GM19043 (cell line): ENCODE data around the gene URI1.
"Not testable (repeated sequence)": the region's sequence is repeated elsewhere in the genome, so short reads cannot be mapped to it uniquely, and the experiment has no call there.

Source experiments
- ATAC-seq: cut with Tn5 transposase; IDR thresholded peaks from one replicate; pipeline ENCODE4 v1.9.1; 2021; ENCODE audit warnings: low read depth; ENCODE audit not compliant: unreplicated experiment

The URI1 gene, protein sequence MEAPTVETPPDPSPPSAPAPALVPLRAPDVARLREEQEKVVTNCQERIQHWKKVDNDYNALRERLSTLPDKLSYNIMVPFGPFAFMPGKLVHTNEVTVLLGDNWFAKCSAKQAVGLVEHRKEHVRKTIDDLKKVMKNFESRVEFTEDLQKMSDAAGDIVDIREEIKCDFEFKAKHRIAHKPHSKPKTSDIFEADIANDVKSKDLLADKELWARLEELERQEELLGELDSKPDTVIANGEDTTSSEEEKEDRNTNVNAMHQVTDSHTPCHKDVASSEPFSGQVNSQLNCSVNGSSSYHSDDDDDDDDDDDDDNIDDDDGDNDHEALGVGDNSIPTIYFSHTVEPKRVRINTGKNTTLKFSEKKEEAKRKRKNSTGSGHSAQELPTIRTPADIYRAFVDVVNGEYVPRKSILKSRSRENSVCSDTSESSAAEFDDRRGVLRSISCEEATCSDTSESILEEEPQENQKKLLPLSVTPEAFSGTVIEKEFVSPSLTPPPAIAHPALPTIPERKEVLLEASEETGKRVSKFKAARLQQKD

DNA sequence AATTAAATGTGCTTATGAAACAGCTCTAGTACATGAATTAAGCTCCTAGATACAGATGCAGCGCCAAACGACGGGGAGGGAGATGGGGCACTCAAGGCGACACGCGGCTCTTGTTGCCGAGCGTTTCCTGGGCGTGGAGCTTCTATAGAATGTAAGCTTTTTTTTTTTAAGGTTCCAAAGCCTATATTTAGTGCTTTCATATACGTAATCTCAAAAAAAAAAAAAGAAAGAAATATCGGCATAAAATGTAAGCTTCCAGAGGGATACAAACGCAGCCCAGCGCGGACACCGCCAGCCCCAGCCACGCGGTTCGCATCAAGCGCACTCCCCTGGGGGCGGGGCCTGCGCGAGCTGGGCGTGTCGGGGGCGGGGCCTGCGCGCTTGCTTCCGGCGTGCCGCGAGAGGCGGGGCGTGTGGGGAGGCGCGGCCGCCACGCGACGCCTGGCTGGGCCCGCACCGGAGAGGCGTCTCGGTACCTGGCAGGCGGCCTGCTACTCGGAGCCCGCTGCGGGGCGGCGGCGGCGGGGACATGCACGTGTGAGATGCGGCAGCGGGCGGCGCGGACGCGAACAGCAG is at the start of gene URI1:
TSS of gene URI1 (plus strand) at position 412 of the 576 bp plus-strand sequence. CDS start 309 bp downstream, outside the sequence.
- ATAC-seq: peak; percentile 78

DNA sequence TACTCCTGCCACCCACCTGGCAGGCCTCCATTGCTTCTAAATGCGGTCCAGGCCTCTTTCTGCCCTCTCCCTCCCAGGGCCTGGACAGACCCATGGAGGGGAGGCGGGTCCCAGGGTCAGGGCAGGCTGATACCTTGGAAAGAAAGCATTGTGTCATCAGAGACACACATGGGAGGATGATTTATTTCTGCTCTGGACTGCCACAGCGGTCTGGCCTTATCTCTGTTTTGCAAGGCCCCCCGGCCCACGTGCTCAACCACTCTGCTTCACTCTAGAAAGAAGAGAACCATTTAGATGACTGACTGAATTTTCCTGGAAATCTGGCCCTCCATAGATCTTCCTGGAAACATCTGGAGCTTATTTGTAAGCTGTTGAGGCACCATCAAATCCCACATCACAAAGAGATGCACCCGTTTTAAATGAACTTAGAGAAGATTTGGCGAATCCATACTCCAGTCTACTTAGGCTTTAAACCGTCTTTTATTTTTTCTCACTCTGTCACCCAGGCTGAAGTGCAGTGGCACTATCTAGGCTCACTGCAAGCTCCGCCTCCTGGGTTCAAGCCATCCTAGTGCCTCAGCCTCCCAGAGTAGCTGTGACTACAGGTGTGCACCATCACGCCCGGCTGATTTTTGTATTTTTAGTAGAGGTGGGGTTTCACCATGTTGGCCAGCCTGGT is 48.3 kb upstream of the URI1 start:
- ATAC-seq: no peak

DNA sequence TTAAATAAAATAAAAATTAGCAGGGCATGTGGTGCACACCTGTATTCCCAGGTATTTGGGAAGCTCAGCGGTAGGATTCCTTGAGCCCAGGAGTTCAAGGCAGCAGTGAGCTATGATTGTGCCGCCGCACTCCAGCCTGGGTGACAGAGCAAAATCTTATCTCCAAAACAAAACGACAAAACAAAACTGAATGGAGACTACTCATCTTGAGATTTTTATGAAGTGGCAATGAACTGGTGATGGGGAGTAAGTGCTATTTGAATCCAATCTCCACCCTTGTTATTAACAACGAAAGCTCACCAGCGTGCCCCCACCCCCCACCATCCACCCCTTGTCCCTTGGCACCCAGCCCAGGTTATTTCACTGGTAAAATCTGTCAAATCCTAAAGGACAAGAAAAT is 45.2 kb upstream of the URI1 start:
- no peak for ATAC-seq

GRCh38 chr19:29897466-29897865 is 44.6 kb upstream of the URI1 start:
- no peak for ATAC-seq

- ATAC-seq: no peak
These were observed 38.0 kb upstream of the URI1 start for GRCh38 chr19:29904017-29904416.

DNA sequence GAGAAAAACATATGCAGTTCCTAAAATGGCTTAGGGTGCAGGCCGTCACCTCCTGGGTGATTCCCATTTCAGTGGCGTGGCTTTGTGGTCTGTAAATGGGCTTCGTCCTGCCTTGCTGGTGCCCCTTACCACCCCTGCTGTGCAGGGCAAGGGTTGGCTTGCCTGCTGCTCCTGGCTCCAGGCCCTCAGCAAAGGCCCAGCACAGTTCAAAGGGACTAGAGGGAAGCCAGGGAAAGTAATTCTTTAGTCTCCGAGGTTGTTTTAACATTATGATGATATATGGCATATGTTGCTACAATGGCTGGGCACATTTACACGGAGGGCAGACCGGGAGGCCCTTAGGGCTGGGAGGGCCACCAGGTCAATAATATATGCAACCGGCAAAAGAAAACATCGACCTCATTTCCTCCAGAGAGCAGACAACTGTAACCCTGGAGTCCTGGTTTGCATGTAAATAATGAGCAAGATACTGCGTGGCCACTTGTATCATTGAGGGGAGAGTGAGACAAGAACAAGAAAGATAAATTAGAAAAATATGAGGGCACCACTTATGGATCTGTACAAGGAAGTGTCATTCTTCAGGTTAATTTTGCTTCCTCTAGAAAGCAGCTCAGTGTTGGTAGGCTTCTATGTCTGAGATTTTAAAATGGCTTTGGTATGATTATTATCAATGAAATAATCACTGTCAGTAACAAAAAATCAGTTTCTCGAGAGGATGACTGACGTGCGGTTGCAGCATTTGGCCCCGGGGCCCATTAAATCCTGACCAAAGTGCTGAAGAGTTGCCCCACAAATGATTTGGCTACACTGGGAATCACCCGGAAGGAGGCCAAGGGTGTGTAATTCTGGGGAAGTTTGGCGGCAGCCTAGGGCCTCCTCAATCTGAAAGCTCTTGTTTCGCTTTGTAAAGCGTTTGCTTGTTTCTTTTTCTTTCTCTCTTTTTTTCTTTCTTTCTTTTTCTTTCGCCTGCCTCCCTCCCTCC is 32.8 kb upstream of the URI1 start:
- ATAC-seq: no peak

DNA sequence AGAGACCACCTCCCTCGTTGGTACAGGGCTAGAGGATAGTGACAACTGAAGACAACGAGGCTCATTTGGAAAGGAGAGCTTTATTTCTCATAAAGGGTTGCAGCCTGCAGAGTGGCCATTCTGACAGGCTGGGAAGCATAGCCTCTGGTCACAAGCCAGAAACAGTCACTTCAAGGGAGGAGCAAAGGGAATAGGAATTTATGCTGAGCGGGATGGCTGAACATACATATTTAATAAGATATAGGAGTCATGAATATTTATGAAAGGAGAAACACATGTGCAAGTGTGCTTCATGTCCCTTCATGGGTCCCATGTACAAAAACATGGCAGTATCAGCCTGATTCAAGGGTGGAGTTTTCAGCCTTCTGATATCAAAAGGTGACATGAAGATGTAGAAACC is 27.1 kb upstream of the URI1 start:
- no peak for ATAC-seq

DNA sequence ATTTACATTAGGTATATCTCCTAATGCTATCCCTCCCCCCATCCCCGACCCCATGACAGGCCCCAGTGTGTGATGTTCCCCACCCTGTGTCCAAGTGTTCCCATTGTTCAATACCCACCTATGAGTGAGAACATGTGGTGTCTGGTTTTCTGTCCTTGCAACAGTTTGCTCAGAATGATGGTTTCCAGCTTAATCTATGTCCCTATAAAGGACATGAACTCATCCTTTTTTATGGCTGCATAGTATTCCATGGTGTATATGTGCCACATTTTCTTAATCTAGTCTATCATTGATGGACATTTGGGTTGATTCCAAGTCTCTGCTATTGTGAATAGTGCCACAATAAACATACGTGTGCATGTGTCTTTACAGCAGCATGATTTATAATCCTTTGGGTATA is 26.2 kb upstream of the URI1 start:
- ATAC-seq: not testable (repeated sequence)

GRCh38 chr19:29917911-29918310 is 24.1 kb upstream of the URI1 start:
- ATAC-seq: no peak

DNA sequence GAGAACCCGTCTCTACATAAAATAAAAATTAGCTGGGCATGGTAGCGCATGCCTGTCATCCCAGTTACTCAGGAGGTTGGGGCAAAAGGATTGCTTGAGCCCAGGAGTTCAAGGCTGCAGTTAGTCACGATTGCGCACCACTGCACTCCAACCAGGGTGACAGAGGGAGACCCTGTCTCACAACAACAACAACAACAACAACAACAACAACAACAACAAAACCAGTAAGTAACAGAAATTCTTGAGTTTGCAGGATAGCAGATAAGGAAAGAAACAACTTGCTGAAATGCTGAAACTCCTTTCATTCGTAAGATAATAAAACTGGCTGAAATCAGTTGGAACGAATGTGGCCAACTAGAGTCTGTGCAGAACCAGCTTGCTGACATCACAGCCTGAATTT is 23.1 kb upstream of the URI1 start:
- no peak for ATAC-seq

GRCh38 chr19:29922972-29923371 is 19.1 kb upstream of the URI1 start:
- no peak for ATAC-seq

DNA sequence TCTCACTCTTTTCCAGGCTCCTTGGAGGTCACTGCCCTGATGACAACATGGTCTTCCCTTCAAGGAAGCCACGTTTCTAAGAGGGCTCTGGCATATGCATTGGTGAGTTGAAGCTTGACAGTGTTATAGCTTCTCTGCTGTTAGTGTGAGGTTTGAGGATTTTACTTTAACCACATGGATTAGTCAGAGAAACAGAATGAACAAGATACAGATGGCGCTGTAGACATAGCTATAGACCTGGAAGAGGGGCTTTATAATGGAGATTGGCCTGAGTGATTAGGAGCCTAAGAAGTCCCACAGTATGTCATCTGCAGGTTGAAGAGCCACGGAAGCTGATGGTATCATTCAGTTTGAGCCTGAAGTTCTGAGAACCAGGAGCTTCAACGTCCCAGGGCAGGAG is 18.4 kb upstream of the URI1 start:
- no peak for ATAC-seq

DNA sequence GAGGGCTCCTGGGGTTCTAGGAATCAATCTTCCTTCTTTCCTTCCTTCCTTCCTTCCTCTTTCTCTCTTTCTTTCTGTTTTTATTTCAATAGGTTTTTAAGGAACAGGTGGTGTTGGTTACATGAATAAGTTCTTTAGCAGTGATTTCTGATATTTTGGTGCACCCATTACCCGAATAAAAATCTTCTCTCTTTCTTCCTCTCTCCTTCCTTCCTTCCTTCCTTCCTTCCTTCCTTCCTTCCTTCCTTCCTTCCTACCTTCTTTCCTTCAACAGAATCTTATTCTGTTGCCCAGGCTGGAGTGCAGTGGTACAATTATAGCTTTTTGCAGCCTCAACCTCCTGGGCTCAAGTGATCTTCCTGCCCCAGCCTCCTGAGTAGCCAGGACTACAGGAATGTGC is 16.0 kb upstream of the URI1 start:
- ATAC-seq: no peak

GRCh38 chr19:29926801-29927200 is 15.2 kb upstream of the URI1 start:
- ATAC-seq: no peak

DNA sequence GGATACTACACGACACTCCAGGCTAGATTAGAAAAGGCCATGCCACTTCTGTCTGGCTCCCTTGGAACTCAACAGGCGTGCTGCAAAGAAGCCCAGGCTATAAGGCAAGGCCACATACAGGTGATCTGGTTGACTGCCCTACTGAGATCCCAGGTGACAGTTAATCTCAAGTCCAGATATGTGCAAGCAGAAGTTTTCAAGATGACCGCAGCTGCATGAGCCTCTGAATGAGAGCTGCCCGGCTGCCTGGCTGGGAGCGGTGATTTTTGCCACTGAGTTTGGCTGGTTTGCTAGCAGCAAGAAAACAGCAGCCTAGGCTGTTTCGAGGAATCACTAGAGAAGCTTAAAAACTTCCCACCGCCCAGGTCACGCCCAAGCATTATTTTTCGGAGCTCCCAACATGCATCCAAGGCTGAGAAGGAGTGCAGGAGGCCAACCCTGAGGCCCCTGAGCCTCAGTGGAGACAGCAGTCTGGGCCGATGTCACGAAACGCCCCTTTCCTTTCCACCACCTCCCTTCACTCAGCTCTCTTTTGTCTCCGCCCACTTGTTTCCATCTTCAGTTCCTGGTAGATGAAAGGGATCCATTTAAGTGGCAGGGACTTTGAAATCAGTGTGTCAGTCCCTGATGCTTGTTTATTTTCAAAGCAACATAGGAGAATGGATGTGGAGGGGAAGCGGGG is 14.0 kb upstream of the URI1 start:
- no peak for ATAC-seq

DNA sequence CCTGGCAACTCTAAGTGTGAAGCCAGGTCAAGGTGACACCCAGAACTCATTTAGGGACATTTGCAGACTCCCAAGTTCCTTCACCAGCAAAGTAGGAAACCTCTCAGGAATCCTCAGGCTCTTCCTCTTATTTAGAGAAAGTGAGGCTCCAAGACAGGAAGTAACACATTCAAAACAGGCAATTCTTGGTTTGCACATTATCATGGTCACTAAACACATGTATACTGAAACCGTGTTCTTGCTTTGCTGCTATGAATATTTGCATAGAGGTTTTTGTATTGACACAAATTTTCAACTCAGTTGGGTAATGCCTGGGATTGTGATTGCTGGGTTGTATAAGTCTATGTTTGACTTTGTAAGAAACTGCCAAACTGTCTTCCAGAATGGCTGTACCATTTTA is 13.2 kb upstream of the URI1 start:
- ATAC-seq: peak; percentile 76

DNA sequence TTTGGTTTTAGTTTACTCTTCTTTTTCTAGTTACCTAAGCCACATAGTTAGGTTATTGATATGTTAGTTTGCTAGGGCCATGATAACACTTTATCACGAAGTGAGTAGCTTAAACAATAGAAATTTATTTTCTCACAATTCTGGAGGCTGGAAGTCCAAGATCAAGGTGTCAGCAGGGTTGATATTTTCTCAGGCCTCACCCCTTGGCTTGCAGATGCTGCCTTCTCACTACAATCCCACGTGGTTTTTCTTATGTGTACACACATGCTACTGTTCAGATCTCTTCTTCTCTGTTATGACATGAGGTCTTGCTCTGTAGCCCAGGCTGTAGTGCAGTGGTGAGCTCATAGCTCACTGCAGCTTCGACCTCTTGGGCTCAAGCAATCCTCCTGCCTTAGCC is 7.8 kb upstream of the URI1 start:
- ATAC-seq: no peak

GRCh38 chr19:29934781-29935180 is 7.3 kb upstream of the URI1 start:
- no peak for ATAC-seq

GRCh38 chr19:29936409-29936808 is 5.6 kb upstream of the URI1 start:
- ATAC-seq: no peak

GRCh38 chr19:29939628-29940027 is 2.4 kb upstream of the URI1 start:
- no peak for ATAC-seq
